HCT116 (cell line): Measurements from ENCODE around the gene OMP. TPM values are rescaled to one million over a fixed set of nuclear protein-coding genes. Genes with fewer than 3 reads are reported as not detected.

Source experiments
- ATAC-seq: fragments of 200-7000 bp; cut with Tn5 transposase; 2 replicates; pipeline ENCODE4 v1.9.1; 2020; ENCODE audit warnings: mild to moderate bottlenecking, moderate library complexity
- BruUV-seq: library from RNA; stranded (reverse); fragments of 400-500 nt; replicated peaks from 2 replicates; lab custom pipeline; 2021; lab: Mats Ljungman, UMichigan
- CTCF ChIA-PET: fragments of 300-600 bp; sonication (Branson Sonifier 250); formaldehyde crosslinking; loops from one replicate; lab custom pipeline; 2021; ENCODE audit warnings: antibody characterized with exemption; lab: Charles Lee
- POLR2A ChIA-PET: fragments of 300-600, 350-600 bp; sonication (Branson Sonifier 250); formaldehyde crosslinking; loops from one replicate; lab custom pipeline; 2021; ENCODE audit warnings: antibody characterized with exemption; lab: Charles Lee
- RAD21 ChIA-PET, 2 experiments: fragments of 300-600 bp; sonication (Branson Sonifier 250); formaldehyde crosslinking; loops; one replicate each; lab custom pipeline; 2023; ENCODE audit warnings: low total read pairs in 2 of 2; ENCODE audit not compliant: uncharacterized antibody in 2 of 2, unreplicated experiment in 2 of 2, low non-redundant PET in 1 of 2; lab: Charles Lee
- DNase-seq: peaks from one replicate; pipeline ENCODE4 v3.0.0-alpha.2; 2010; ENCODE audit warnings: low read depth, low spot score
- H2AFZ ChIP-seq: fragments of 200-600 bp; shearing (Covaris generic), sonication (generic); 2 replicates; pipeline ENCODE4 v1.6.1; 2017; ENCODE audit warnings: low read depth, mixed run types, mixed read lengths, antibody characterized with exemption, low read length; ENCODE audit not compliant: poor library complexity, severe bottlenecking
- H3K27ac ChIP-seq: 2 replicates; pipeline ENCODE4 v1.5.1; 2012; ENCODE audit warnings: low read depth, low read length
- H3K27me3 ChIP-seq: fragments of 200-600 bp; sonication (generic); 2 replicates; pipeline ENCODE4 v1.6.1; 2016; ENCODE audit warnings: mixed run types, low read length, mixed read lengths; ENCODE audit not compliant: insufficient read depth
- H3K36me3 ChIP-seq, 2 experiments: fragments of 200-500 bp in 1 of 2; fragments of 200-600 bp in 1 of 2; sonication (Bioruptor generic) in 1 of 2; sonication (generic) in 1 of 2; 2 replicates each; pipeline versions ENCODE4 v1.5.1 to v1.6.1; 2014 to 2016; ENCODE audit warnings: low read length in 2 of 2, inconsistent platforms in 1 of 2, mixed read lengths in 1 of 2, mixed run types in 1 of 2; ENCODE audit not compliant: insufficient read depth in 2 of 2, control insufficient read depth in 1 of 2
- H3K4me1 ChIP-seq, 2 experiments: fragments of 200-600 bp in 1 of 2; sonication (generic) in 1 of 2; 2 replicates each; pipeline versions ENCODE4 v1.5.1 to v1.6.1; 2012 to 2017; ENCODE audit warnings: low read length in 2 of 2, inconsistent platforms in 1 of 2, mild to moderate bottlenecking in 1 of 2, mixed read lengths in 1 of 2, mixed run types in 1 of 2, moderate library complexity in 1 of 2; ENCODE audit not compliant: insufficient read depth in 2 of 2, control insufficient read depth in 1 of 2
- H3K4me2 ChIP-seq: fragments of 200-600 bp; sonication (generic); 2 replicates; pipeline ENCODE4 v1.6.1; 2017; ENCODE audit warnings: mixed run types, low read length, mixed read lengths
- H3K4me3 ChIP-seq, 2 experiments: fragments of 200-600 bp in 1 of 2; sonication (generic) in 1 of 2; replicated peaks in 1 of 2; 2 replicates each; pipeline ENCODE4 v1.5.1; 2011 to 2016; ENCODE audit warnings: low read length in 2 of 2, control low read depth in 1 of 2, low read depth in 1 of 2, mild to moderate bottlenecking in 1 of 2, mixed read lengths in 1 of 2, mixed run types in 1 of 2
- H3K79me2 ChIP-seq: fragments of 200-600 bp; sonication (generic); 2 replicates; pipeline ENCODE4 v1.6.1; 2017; ENCODE audit warnings: mild to moderate bottlenecking, mixed run types, low read length, moderate library complexity, mixed read lengths; ENCODE audit not compliant: insufficient read depth
- H3K9ac ChIP-seq: fragments of 200-600 bp; sonication (generic); 2 replicates; pipeline ENCODE4 v1.6.1; 2016; ENCODE audit warnings: low read length, mixed read lengths
- H3K9me2 ChIP-seq: fragments of 200-600 bp; sonication (generic), shearing (Covaris generic); 2 replicates; pipeline ENCODE4 v1.6.1; 2017; ENCODE audit warnings: mixed run types, mild to moderate bottlenecking, moderate library complexity; ENCODE audit not compliant: insufficient read depth
- H3K9me3 ChIP-seq, 2 experiments: fragments of 200-500 bp in 1 of 2; fragments of 200-600 bp in 1 of 2; sonication (Bioruptor generic) in 1 of 2; sonication (generic) in 1 of 2; 2 replicates each; pipeline ENCODE4 v1.6.1; 2014 to 2017; ENCODE audit warnings: low read length in 2 of 2, mixed read lengths in 2 of 2, inconsistent platforms in 1 of 2, low read depth in 1 of 2, mild to moderate bottlenecking in 1 of 2, mixed run types in 1 of 2, moderate library complexity in 1 of 2; ENCODE audit not compliant: control insufficient read depth in 1 of 2, insufficient read depth in 1 of 2
- H4K20me1 ChIP-seq: fragments of 200-600 bp; sonication (generic), shearing (Covaris generic); 2 replicates; pipeline ENCODE4 v1.6.1; 2017; ENCODE audit warnings: mixed run types, mild to moderate bottlenecking, moderate library complexity; ENCODE audit not compliant: insufficient read depth
- CBX3 ChIP-seq: IDR thresholded peaks from 2 replicates; pipeline ENCODE4 v1.6.1; 2012; ENCODE audit warnings: low read depth
- CEBPB ChIP-seq: IDR thresholded peaks from 2 replicates; pipeline ENCODE4 v1.6.1; 2012; ENCODE audit warnings: low read depth
- CTCF ChIP-seq, 3 experiments: fragments of 200-600 bp in 1 of 3; sonication (generic) in 1 of 3; IDR thresholded peaks in 2 of 3; conservative IDR thresholded peaks in 1 of 3; 2 replicates each; pipeline ENCODE4 v1.5.1; 2012 to 2017; ENCODE audit warnings: low read depth in 2 of 3, low read length in 2 of 3, antibody characterized with exemption in 1 of 3, borderline replicate concordance in 1 of 3, control low read depth in 1 of 3, mild to moderate bottlenecking in 1 of 3, mixed read lengths in 1 of 3, mixed run types in 1 of 3, moderate library complexity in 1 of 3; ENCODE audit not compliant: insufficient read depth in 1 of 3
- EGR1 ChIP-seq: IDR thresholded peaks from 2 replicates; pipeline ENCODE4 v1.6.1; 2012; ENCODE audit warnings: low read depth
- ELF1 ChIP-seq: IDR thresholded peaks from 2 replicates; pipeline ENCODE4 v1.6.1; 2012; ENCODE audit warnings: low read depth, borderline replicate concordance
- EZH2 ChIP-seq: fragments of 200-600 bp; sonication (generic); IDR thresholded peaks from 2 replicates; pipeline ENCODE4 v1.6.1; 2017; ENCODE audit warnings: antibody characterized with exemption, mixed run types
- EZH2phosphoT487 ChIP-seq: fragments of 200-600 bp; IDR thresholded peaks from 2 replicates; pipeline ENCODE4 v1.6.1; 2018; ENCODE audit warnings: antibody characterized with exemption, borderline replicate concordance
- FOSL1 ChIP-seq: IDR thresholded peaks from 2 replicates; pipeline ENCODE4 v1.6.1; 2012; ENCODE audit warnings: low read depth
- RAD21 ChIP-seq: IDR thresholded peaks from 2 replicates; pipeline ENCODE4 v1.6.1; 2012; ENCODE audit warnings: low read depth, mild to moderate bottlenecking
- SIN3A ChIP-seq: IDR thresholded peaks from 2 replicates; pipeline ENCODE4 v1.6.1; 2012; ENCODE audit warnings: low read depth
- SRF ChIP-seq: IDR thresholded peaks from 2 replicates; pipeline ENCODE4 v1.6.1; 2012; ENCODE audit warnings: low read depth
- ZNF274 ChIP-seq: fragments of 200-500 bp; sonication (Bioruptor generic); IDR thresholded peaks from 2 replicates; pipeline ENCODE4 v1.6.1; 2014; ENCODE audit warnings: mild to moderate bottlenecking, low read depth, low read length, inconsistent platforms
- intact Hi-C: fragments of 100-400 bp; cut with micrococcal nuclease; formaldehyde crosslinking; loops from 2 replicates; pipeline ENCODE4 v1.10.0; 2022
- total RNA-seq: library from RNA; stranded (reverse); gene quantifications from one replicate; pipeline ENCODE4 v1.2.1, GENCODE V29; 2021; ENCODE audit not compliant: unreplicated experiment
- TF ChIP-seq, protein P1 (sequence below): IDR thresholded peaks from 2 replicates; pipeline ENCODE4 v1.6.1; 2011; ENCODE audit warnings: mild to moderate bottlenecking, low read length, moderate library complexity; ENCODE audit not compliant: insufficient replicate concordance; ENCODE audit errors: extremely low read depth
- TF ChIP-seq, protein P2 (sequence below): IDR thresholded peaks from 2 replicates; pipeline ENCODE4 v1.6.1; 2012; ENCODE audit warnings: low read depth

Gene OMP
- total RNA-seq, 1 experiment from 2014 or later: not detected

DNA sequence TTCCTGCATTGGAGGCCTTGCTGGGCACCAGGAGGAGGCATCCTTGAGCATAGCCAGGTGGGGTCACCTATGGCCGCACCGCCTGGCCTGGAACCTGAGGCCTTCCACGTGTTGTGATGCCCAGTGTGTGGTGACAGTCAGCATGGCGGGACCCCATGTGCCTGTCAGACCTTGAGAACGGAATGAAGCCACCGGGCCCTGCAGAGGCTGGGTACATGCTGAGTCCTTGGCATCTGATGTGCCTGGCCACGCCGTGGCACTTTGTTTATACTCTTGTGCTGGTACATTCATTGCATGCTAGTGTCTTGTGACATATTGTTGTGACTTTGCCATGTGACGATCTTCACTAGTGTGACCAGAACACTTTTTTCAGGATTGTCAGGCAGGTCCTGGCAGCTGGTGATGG lies 16.9 kb downstream of the OMP start:
- H4K20me1 ChIP-seq: no peaks in the 10 kb centered on the region
- no peaks in the 10 kb centered on the region for H3K9me2 ChIP-seq
- no peak for TF ChIP-seq SIN3A
- no peak for TF ChIP-seq CTCF (IDR thresholded peaks at IDR 0.05 in 2 of 3, conservative IDR thresholded peaks at IDR 0.05 in 1 of 3; ENCODE audit: borderline replicate concordance in 1 of 3, insufficient read depth in 1 of 3, low read depth in 2 of 3, low read length in 2 of 3)
- no peak for TF ChIP-seq RAD21
- TF ChIP-seq FOSL1: no peak
- no peak for TF ChIP-seq ZNF274
- TF ChIP-seq, protein P1, sequence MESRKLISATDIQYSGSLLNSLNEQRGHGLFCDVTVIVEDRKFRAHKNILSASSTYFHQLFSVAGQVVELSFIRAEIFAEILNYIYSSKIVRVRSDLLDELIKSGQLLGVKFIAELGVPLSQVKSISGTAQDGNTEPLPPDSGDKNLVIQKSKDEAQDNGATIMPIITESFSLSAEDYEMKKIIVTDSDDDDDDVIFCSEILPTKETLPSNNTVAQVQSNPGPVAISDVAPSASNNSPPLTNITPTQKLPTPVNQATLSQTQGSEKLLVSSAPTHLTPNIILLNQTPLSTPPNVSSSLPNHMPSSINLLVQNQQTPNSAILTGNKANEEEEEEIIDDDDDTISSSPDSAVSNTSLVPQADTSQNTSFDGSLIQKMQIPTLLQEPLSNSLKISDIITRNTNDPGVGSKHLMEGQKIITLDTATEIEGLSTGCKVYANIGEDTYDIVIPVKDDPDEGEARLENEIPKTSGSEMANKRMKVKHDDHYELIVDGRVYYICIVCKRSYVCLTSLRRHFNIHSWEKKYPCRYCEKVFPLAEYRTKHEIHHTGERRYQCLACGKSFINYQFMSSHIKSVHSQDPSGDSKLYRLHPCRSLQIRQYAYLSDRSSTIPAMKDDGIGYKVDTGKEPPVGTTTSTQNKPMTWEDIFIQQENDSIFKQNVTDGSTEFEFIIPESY: no peak
- TF ChIP-seq CEBPB: no peak
- no peak for TF ChIP-seq EGR1
- TF ChIP-seq EZH2phosphoT487: no peak
- TF ChIP-seq CBX3: no peak
- no peak for TF ChIP-seq EZH2
- TF ChIP-seq, protein P2, sequence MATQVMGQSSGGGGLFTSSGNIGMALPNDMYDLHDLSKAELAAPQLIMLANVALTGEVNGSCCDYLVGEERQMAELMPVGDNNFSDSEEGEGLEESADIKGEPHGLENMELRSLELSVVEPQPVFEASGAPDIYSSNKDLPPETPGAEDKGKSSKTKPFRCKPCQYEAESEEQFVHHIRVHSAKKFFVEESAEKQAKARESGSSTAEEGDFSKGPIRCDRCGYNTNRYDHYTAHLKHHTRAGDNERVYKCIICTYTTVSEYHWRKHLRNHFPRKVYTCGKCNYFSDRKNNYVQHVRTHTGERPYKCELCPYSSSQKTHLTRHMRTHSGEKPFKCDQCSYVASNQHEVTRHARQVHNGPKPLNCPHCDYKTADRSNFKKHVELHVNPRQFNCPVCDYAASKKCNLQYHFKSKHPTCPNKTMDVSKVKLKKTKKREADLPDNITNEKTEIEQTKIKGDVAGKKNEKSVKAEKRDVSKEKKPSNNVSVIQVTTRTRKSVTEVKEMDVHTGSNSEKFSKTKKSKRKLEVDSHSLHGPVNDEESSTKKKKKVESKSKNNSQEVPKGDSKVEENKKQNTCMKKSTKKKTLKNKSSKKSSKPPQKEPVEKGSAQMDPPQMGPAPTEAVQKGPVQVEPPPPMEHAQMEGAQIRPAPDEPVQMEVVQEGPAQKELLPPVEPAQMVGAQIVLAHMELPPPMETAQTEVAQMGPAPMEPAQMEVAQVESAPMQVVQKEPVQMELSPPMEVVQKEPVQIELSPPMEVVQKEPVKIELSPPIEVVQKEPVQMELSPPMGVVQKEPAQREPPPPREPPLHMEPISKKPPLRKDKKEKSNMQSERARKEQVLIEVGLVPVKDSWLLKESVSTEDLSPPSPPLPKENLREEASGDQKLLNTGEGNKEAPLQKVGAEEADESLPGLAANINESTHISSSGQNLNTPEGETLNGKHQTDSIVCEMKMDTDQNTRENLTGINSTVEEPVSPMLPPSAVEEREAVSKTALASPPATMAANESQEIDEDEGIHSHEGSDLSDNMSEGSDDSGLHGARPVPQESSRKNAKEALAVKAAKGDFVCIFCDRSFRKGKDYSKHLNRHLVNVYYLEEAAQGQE: no peak
- TF ChIP-seq SRF: no peak
- TF ChIP-seq ELF1: no peak
- intact Hi-C loops: no loop called here
- no peak for DNase-seq
- BruUV-seq: no TSS peak
- no peaks in the 10 kb centered on the region for H3K9me3 ChIP-seq
- ChIA-PET RAD21 (no interaction called here), POLR2A (no interaction called here), CTCF (no interaction called here)
- no peak overlapping the region for H3K4me3 ChIP-seq
- H3K27ac ChIP-seq: no peak overlapping the region
- no peaks in the 10 kb centered on the region for H3K36me3 ChIP-seq
- H3K9ac ChIP-seq: no peak overlapping the region
- H2AFZ ChIP-seq: no peak overlapping the region
- H3K79me2 ChIP-seq: no peaks in the 10 kb centered on the region
- H3K27me3 ChIP-seq: no peaks in the 10 kb centered on the region
- H3K4me2 ChIP-seq: no peak overlapping the region
- H3K4me1 ChIP-seq: no peaks in the 10 kb centered on the region
- ATAC-seq: no peak
